Heart left ventricle (tissue), 16 donors: ENCODE results near the gene LRP1B. TPM values are rescaled to one million over a fixed set of nuclear protein-coding genes. Genes with fewer than 3 reads are reported as not detected.
"Not testable (repeated sequence)": the region's sequence is repeated elsewhere in the genome, so short reads cannot be mapped to it uniquely, and the experiment has no call there.

Experiments
- ATAC-seq, 4 donors: fragments of 200-7000 bp; cut with Tn5 transposase; one replicate each; pipeline ENCODE4 v1.9.1; 2020 to 2022; ENCODE audit warnings: moderate library complexity in 4 of 4, mild to moderate bottlenecking in 3 of 4, moderate number of reproducible peaks in 1 of 4
- DNase-seq, 5 donors: peaks; one replicate each; pipeline ENCODE4 v3.0.0-alpha.2; 2020
- H3K27ac ChIP-seq, 12 donors: fragments of 200-600 bp; sonication (generic) in 4 of 12; one replicate each; pipeline versions ENCODE4 v1.5.0 to v1.8.0; 2016 to 2022; ENCODE audit warnings: mild to moderate bottlenecking in 2 of 12
- H3K27me3 ChIP-seq, 9 donors: fragments of 200-600 bp; sonication (generic) in 2 of 9; one replicate each; pipeline versions ENCODE4 v1.5.1 to v1.8.0; 2016 to 2022; ENCODE audit warnings: mild to moderate bottlenecking in 3 of 9
- H3K36me3 ChIP-seq, 9 donors: fragments of 200-600 bp; sonication (generic) in 2 of 9; one replicate each; pipeline versions ENCODE4 v1.5.0 to v1.8.0; 2018 to 2022; ENCODE audit warnings: mild to moderate bottlenecking in 2 of 9
- H3K4me1 ChIP-seq, 12 donors: fragments of 200-600 bp; sonication (generic) in 4 of 12; one replicate each; pipeline versions ENCODE4 v1.5.0 to v1.8.0; 2016 to 2022; ENCODE audit warnings: mild to moderate bottlenecking in 3 of 12
- H3K4me3 ChIP-seq, 12 donors: fragments of 200-600 bp; sonication (generic) in 4 of 12; one replicate each; pipeline versions ENCODE4 v1.5.0 to v1.8.0; 2017 to 2022; ENCODE audit warnings: mild to moderate bottlenecking in 9 of 12, moderate library complexity in 4 of 12
- H3K9me3 ChIP-seq, 12 donors: fragments of 200-600 bp; sonication (generic) in 4 of 12; one replicate each; pipeline versions ENCODE4 v1.5.0 to v1.8.0; 2016 to 2022; ENCODE audit warnings: mild to moderate bottlenecking in 1 of 12
- CTCF ChIP-seq, 12 donors: fragments of 200-600 bp; sonication (generic) in 4 of 12; IDR thresholded peaks; one replicate each; pipeline versions ENCODE4 v1.5.0 to v1.8.0; 2018 to 2022; ENCODE audit warnings: antibody characterized with exemption in 12 of 12, mild to moderate bottlenecking in 5 of 12
- POLR2A ChIP-seq, 2 donors: fragments of 450-650 bp; IDR thresholded peaks; one replicate each; pipeline ENCODE4 v1.6.1; 2017; ENCODE audit warnings: antibody characterized with exemption in 2 of 2, mild to moderate bottlenecking in 2 of 2, moderate library complexity in 2 of 2
- WGBS, 4 donors: extraction: QIAGEN DNeasy Blood & Tissue Kit in 2 of 4; methylation state at CpG; one replicate each; pipeline versions ENCODE4 v1.1.5 to v1.1.7; 2013 to 2018; 5-methylcytosine and 5-hydroxymethylcytosine counted together
- intact Hi-C, 10 donors: fragments of 100-400 bp; cut with DNase I; formaldehyde crosslinking; loops; one replicate each; pipeline versions ENCODE4 v1.11.1 to v1.14.2; 2022
- polyA plus RNA-seq, 2 donors: library from polyadenylated mRNA; stranded (reverse); fragments of 200-250 nt; gene quantifications; one replicate each; pipeline ENCODE4 v1.2.3, GENCODE V29; 2013
- total RNA-seq, 9 donors: library from RNA; depleted of rRNA in 2 of 9; stranded (reverse); fragments of >200 nt in 2 of 9; fragmentation: NEBNext Ultra II Directional in 3 of 9; extraction: Animal tissue kit (Norgen Biotek cat#: 25700) in 3 of 9; gene quantifications; one replicate each; pipeline versions ENCODE4 v1.1.0 to v1.2.4, GENCODE V29; 2016 to 2023
- donor health status: ischemic (EF 13 %, LVEDD 7.1; RV severe dilation, severe dysfunction).
- donor health status: healthy with polysubstance abuse.
- donor health status: DM: no; HTN: yes; CAD: no.
- donor health status: DM: no; HTN: no; CAD: no.
- donor health status: ischemic (EF 25% LVEDD 6.9; RV normal size, moderate dysfunction).
- donor health status: ischemic (EF 25% LVEDD 5.7; RV mildly dilated, moderate dysfunction).
- donor health status: healthy.
- donor health status: DM: yes; HTN: yes; CAD: no.
- donor health status: ischemic (EF 35%, LVEDD 5.7; RV mildly dilated, moderate dysfunction).
- donor health status: nonischemic (EF 11% LVEDD 7.7; RV severe dilation, severe dysfunction).
- donor health status: DM: yes; HTN: yes; CAD: no.
- donor health status: PGD.
- donor health status: ischemic (EF 29% LVEDD 5.4; RV normal size, mild dysfunction).
- donor health status: nonischemic (EF 23%, LVEDD 6.1; RV moderate dilation, normal function).

LRP1B gene
- total and polyA plus RNA-seq, 11 donors, result 0.01 to 0.19 (median 0.11) TPM; not detected in 2

DNA sequence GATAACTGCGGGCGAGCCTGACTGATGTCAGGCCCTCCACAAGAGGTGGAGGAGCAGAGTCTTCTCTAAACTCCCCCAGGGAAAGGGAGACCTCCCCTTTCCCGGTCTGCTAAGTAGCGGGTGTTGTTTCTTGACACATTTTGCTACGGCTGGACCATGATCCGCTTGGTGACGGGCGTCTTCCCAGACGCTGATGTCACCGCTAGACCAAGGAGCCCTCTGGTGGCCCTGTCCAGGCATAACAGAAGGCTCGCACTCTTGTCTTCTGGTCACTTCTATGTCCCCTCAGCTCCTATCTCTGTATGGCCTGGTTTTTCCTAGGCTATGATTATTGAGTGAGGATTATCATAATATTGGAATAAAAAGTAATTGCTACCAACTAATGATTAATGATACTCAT, 1166.5 kb downstream of the LRP1B start:
- H3K27ac ChIP-seq, intact Hi-C loops, DNase-seq, H3K36me3 ChIP-seq, H3K4me1 ChIP-seq, H3K27me3 ChIP-seq, H3K9me3 ChIP-seq, ATAC-seq, H3K4me3 ChIP-seq: not testable (repeated sequence)
- peak in 1 of 12 donors; percentile 14 for TF ChIP-seq CTCF (IDR thresholded peaks at IDR 0.05)
- 53 to 87% (median 67%) methylated on average over 8 to 11 of the region's 11 CpGs for WGBS, 4 donors

DNA sequence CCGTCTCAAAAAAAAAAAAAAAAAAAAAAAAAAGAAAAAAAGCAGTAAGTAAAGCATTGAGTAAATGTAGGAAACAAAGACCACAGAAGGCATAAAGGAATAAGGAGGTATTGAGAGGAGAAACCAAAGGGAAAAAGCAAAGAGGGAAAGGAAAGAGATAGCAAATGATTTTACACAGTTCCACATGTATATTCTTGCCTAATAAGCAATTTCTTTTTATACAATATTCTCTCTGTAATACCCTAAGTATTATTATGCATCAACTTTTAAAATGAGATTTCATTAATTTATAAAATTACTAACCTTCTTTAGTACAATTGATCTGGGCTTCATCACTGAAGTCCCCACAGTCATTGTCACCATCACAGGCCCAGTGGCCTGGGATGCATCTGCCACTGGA, 1180.9 kb downstream of the LRP1B start:
- H3K27ac ChIP-seq, result no peak overlapping the region
- no peak overlapping the region for H3K4me3 ChIP-seq
- WGBS, 4 donors, result 79 to 100% (median 95%) methylated on average over 1 of the region's 1 CpG
- no peaks in the 10 kb centered on the region for H3K27me3 ChIP-seq
- DNase-seq (no peak), ATAC-seq (no peak)
- intact Hi-C loops, result no loop called here
- H3K36me3 ChIP-seq, result no peaks in the 10 kb centered on the region
- H3K4me1 ChIP-seq, result no peaks in the 10 kb centered on the region
- peaks cover 0 to 9% (median 0%) of the 10 kb centered on the region in 12 donors for H3K9me3 ChIP-seq
- TF ChIP-seq CTCF (IDR thresholded peaks at IDR 0.05) (no peak), POLR2A (IDR thresholded peaks at IDR 0.05) (no peak)

- Histone ChIP-seq H3K36me3 (no peaks in the 10 kb centered on the region), H3K4me1 (no peaks in the 10 kb centered on the region), H3K9me3 (peaks cover 0 to 9% (median 0%) of the 10 kb centered on the region in 12 donors), H3K4me3 (no peak overlapping the region), H3K27me3 (no peaks in the 10 kb centered on the region), H3K27ac (no peak overlapping the region)
- no peak for TF ChIP-seq POLR2A (IDR thresholded peaks at IDR 0.05)
- TF ChIP-seq CTCF (IDR thresholded peaks at IDR 0.05), result no peak
- DNase-seq (no peak), ATAC-seq (no peak)
- intact Hi-C loops, result no loop called here
- WGBS, 4 donors, result 69 to 78% (median 75%) methylated on average over 4 of the region's 4 CpGs
These were observed 1183.6 kb downstream of the LRP1B start for GRCh38 chr2:140947236-140947635.

GRCh38 chr2:140943867-140944266, 1186.9 kb downstream of the LRP1B start:
- no peak for DNase-seq
- intact Hi-C loops, result no loop called here

More at GRCh38 chr2:140943867-140944266, 1186.9 kb downstream of the LRP1B start:
- Histone ChIP-seq H3K9me3 (peaks cover 0 to 9% (median 0%) of the 10 kb centered on the region in 12 donors), H3K4me3 (no peak overlapping the region), H3K27ac (no peak overlapping the region), H3K27me3 (no peaks in the 10 kb centered on the region), H3K36me3 (no peaks in the 10 kb centered on the region), H3K4me1 (no peaks in the 10 kb centered on the region)
- no peak for ATAC-seq
- TF ChIP-seq POLR2A (IDR thresholded peaks at IDR 0.05) (no peak), CTCF (IDR thresholded peaks at IDR 0.05) (peak in 1 of 12 donors; percentile 9)
